GM12878 (cell line): Measurements from ENCODE around the gene INTS7. TPM values are rescaled to one million over a fixed set of nuclear protein-coding genes. Genes with fewer than 3 reads are reported as not detected.

Experiments
- CTCF ChIP-seq, 3 experiments: IDR thresholded peaks in 2 of 3; conservative IDR thresholded peaks in 1 of 3; 2 replicates each; pipeline ENCODE4 v1.5.1; 2011; ENCODE audit warnings: low read depth in 3 of 3, low read length in 3 of 3, mild to moderate bottlenecking in 3 of 3, control low read depth in 2 of 3, moderate library complexity in 2 of 3, inconsistent platforms in 1 of 3, mixed read lengths in 1 of 3; ENCODE audit not compliant: control insufficient read depth in 2 of 3, insufficient read depth in 1 of 3; ENCODE audit errors: extremely low read depth in 1 of 3
- NR2F1 ChIP-seq: fragments of 450-650 bp; conservative IDR thresholded peaks from 2 replicates; pipeline ENCODE4 v1.6.1; 2017; ENCODE audit warnings: mild to moderate bottlenecking
- PKNOX1 ChIP-seq: fragments of 450-650 bp; IDR thresholded peaks from 2 replicates; pipeline ENCODE4 v1.6.1; 2016; ENCODE audit warnings: mild to moderate bottlenecking
- RAD21 ChIP-seq: IDR thresholded peaks from 2 replicates; pipeline ENCODE4 v1.6.1; 2011; ENCODE audit warnings: mild to moderate bottlenecking, low read depth, low read length, moderate library complexity; ENCODE audit not compliant: insufficient read depth
- polyA plus RNA-seq, 11 experiments: library from polyadenylated mRNA; depleted of rRNA in 4 of 11; unstranded in 6 of 11; stranded (reverse) in 5 of 11; fragments of >200 nt; fragmentation: Nextera tagmentation in 4 of 11; fragmentation: Illumina TruSeq in 1 of 11; extraction: Ambion mirVana in 4 of 11; extraction: Trizol in 1 of 11; gene quantifications; 1 replicate in 1 of 11; 2 replicates in 10 of 11; pipeline versions ENCODE4 v1.2.1 to v1.2.3, GENCODE V29; 2011 to 2016; ENCODE audit warnings: inconsistent platforms in 2 of 11, missing spikeins in 2 of 11, low read depth in 1 of 11
- total RNA-seq, 4 experiments: library from RNA; depleted of rRNA in 3 of 4; stranded (reverse); fragments of >200 nt in 3 of 4; fragmentation: Illumina TruSeq in 1 of 4; extraction: Trizol in 1 of 4; gene quantifications; 2 replicates each; pipeline versions ENCODE4 v1.2.1 to v1.2.3, GENCODE V29; 2013 to 2021
- TF ChIP-seq, protein P1 (sequence below): fragments of 150-350 bp; IDR thresholded peaks from 2 replicates; pipeline ENCODE4 v1.6.1; 2016; ENCODE audit warnings: low read depth, low read length

INTS7 gene
- total and polyA plus RNA-seq, 10 of the 15 experiments (the other 5 are each of a cell fraction or from before 2014, with no cell fraction given), result 17.1 to 49.1 (median 26.8) TPM

DNA sequence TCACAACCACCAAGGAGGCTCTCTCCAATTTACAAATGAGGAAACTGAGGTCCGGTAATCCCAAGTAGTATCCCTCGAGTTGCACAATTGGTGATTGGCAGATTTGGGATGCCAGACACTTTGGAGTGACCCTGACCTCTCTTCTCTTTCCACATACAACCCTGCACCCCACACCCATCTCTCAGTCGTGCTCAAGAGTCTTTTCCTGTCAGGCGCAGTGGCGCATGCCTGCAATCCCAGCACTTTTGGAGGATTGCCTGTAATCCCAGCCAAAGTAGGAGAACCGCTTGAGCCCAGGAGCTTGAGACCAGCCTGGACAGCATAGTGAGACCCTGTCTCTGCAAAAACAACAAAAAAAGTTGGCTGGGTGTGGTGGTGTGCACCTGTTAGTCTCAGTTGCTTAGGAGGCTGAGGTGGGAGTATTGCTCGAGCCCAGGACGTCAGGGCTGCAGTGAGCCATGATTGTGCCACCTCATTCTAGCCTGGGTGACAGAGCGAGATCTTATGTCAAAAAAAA lies 113.7 kb downstream of the INTS7 start (continued):
- TF ChIP-seq CTCF (IDR thresholded peaks at IDR 0.05 in 2 of 3, conservative IDR thresholded peaks at IDR 0.05 in 1 of 3; ENCODE audit: control insufficient read depth in 2 of 3, extremely low read depth in 1 of 3, insufficient read depth in 1 of 3, low read depth in 3 of 3, low read length in 3 of 3) (no peak), PKNOX1 (no peak), NR2F1 (no peak), RAD21 (no peak)
- TF ChIP-seq, protein P1, sequence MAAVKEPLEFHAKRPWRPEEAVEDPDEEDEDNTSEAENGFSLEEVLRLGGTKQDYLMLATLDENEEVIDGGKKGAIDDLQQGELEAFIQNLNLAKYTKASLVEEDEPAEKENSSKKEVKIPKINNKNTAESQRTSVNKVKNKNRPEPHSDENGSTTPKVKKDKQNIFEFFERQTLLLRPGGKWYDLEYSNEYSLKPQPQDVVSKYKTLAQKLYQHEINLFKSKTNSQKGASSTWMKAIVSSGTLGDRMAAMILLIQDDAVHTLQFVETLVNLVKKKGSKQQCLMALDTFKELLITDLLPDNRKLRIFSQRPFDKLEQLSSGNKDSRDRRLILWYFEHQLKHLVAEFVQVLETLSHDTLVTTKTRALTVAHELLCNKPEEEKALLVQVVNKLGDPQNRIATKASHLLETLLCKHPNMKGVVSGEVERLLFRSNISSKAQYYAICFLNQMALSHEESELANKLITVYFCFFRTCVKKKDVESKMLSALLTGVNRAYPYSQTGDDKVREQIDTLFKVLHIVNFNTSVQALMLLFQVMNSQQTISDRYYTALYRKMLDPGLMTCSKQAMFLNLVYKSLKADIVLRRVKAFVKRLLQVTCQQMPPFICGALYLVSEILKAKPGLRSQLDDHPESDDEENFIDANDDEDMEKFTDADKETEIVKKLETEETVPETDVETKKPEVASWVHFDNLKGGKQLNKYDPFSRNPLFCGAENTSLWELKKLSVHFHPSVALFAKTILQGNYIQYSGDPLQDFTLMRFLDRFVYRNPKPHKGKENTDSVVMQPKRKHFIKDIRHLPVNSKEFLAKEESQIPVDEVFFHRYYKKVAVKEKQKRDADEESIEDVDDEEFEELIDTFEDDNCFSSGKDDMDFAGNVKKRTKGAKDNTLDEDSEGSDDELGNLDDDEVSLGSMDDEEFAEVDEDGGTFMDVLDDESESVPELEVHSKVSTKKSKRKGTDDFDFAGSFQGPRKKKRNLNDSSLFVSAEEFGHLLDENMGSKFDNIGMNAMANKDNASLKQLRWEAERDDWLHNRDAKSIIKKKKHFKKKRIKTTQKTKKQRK, result no peak
